Stimulated activated CD4-positive, alpha-beta T cell treated with anti-CD3 and anti-CD28 coated beads, Interleukin-1b, Interleukin-23, amount 100 ng/mL, for 1 hour (primary cell): ENCODE data around the gene RPS6KA2.
"Not testable (repeated sequence)": the region's sequence is repeated elsewhere in the genome, so short reads cannot be mapped to it uniquely, and the experiment has no call there.

Experiments
- DNase-seq, 2 donors: peaks; one replicate each; pipeline ENCODE4 v3.0.0-alpha.2; 2020; ENCODE audit warnings: low read depth in 2 of 2

RPS6KA2 gene

GRCh38 chr6:166591961-166592520, 35.0 kb downstream of the RPS6KA2 start:
- DNase-seq = no peak

GRCh38 chr6:166591026-166591425, 36.0 kb downstream of the RPS6KA2 start:
- DNase-seq = no peak

GRCh38 chr6:166589786-166590574, 37.1 kb downstream of the RPS6KA2 start:
- DNase-seq = no peak

DNA sequence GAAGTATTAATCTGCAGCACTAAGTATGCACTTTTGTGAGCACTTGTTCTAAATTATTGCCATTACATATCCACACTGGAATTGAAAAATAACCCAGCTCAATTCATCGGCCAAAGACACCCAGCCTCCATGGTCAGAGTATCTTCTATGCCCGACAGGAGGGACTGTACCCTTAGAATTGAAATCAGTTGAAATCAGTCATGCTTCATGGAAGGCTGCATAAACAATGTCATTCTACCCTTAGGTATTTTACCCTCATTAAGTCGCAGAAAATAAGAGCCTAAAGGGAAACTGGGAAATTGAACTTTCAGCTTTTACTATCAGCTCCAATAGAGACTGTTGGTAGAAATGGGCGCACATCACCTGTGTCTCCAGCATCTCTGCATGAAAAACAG, 37.7 kb downstream of the RPS6KA2 start:
- DNase-seq = no peak

- DNase-seq = no peak
Measured at GRCh38 chr6:166588691-166589336, 38.2 kb downstream of the RPS6KA2 start.

DNA sequence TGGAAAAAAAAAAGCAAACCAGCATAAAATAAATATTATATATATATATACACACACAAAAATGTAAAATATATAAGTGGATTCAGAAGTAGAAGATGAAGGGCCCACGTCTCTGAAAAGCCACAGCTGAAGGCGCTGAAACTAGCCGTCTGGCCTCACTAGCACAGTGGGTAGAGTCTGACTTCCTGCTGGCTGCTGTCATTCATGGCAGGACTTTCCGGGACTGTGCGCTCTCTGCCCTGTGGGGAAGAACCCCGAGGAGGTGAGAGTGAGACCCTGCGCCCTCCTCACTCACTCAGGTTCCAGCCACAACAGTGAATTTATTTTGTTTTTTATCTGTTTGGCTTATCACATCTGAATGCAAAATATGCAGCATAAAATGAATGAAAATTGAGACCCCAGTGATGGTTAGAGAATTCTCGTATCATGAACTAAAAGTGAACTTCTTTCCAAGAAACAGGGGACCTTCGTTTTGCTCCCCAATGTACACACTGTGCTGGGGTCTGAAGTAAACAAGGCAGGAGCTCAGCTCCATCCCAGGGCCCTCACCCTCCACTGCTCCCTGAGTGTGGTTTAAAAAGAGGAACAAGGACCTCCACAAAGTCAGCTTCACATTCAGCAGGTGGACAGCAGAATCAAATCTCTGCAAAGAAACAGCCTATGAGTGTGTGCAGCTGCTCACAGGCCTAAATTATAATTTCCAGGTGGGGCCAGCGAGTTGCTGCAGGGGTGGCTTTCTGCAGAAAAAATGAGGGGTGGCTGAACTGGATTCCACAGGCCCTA, 39.2 kb downstream of the RPS6KA2 start:
- no peak for DNase-seq

DNA sequence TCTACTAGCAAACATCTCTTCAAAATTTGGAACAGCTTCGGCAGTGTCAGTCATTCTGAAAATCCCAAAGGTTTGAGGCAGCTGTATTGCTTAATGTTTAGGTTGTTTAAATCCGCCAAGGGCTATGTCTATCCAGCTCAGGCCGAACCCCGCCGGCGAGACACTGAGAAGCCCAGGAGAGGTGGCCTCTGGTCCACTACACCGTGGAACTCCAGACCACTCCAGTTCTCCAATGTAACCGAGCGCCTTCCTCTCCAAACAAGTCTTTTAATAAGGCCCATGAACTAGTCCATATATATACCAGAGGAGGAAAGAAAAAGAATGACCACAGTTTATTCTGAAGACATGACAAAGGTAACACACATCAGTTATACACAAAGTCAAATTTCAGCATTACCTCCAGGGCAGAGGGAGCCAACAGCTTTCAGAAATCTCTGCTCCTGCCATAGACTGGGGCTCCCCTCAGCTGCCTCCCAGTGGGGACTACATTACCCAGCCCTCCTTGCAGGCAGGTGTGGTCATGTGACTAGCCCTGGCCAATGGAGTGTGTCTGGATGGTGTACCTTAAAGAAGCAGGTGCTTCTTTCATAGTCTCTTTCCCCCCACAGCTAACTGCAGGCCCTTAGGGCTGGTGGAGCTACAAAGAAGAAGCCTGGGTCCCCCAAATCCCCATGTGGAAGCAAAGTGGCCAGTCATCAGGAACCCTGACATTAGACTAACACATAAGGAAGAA, 40.5 kb downstream of the RPS6KA2 start, which contains the start of gene RAMACL:
Gene RAMACL (minus strand): TSS at position 255 of the 733 bp plus-strand sequence. CDS start 201 bp downstream, at position 54.
- DNase-seq = no peak

GRCh38 chr6:166584853-166585429, 42.1 kb downstream of the RPS6KA2 start:
- DNase-seq = no peak

DNA sequence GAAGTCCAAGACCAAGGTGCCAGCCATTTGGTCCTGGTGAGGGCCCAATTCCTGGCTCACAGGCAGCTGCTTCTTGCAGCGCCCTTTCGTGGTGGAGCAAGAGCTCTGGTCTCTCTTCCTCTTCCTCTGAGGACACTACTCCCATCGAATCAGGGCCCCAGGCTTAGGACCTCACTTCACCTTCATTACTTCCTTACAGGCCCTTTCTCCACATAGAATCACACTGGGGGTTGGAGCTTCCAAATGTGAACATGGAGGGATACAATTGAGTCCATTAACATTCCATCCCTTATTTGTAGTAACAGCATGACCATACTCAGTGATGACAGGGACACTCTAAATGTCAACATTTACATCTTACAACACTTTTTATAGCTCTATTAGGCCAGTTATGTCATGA, 42.9 kb downstream of the RPS6KA2 start:
- DNase-seq = no peak

- no peak for DNase-seq
Measured at GRCh38 chr6:166583230-166583965, 43.7 kb downstream of the RPS6KA2 start.

DNA sequence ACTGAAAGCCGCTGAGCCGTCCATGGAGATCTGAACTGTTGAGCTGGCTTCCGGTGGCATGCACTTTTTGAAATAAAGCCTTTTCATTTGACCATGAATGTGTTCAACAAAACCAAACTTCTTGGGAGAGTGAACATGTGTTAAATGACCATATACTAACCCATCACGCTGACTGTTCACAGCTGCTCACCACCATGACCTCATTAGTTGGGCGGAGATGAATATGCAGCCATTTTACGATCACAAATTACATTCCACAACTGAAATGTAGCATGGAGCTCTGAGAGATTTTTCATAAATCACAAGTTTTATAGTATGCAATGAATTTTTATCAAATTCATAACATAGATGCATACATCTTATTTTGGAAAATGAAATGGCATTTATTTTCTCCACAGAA, 44.8 kb downstream of the RPS6KA2 start:
- no peak for DNase-seq

GRCh38 chr6:166581801-166582200, 45.2 kb downstream of the RPS6KA2 start:
- not testable (repeated sequence) for DNase-seq

GRCh38 chr6:166581091-166581511, 46.0 kb downstream of the RPS6KA2 start:
- DNase-seq = no peak

- DNase-seq = no peak
Measured at GRCh38 chr6:166580076-166581050, 46.7 kb downstream of the RPS6KA2 start.

DNA sequence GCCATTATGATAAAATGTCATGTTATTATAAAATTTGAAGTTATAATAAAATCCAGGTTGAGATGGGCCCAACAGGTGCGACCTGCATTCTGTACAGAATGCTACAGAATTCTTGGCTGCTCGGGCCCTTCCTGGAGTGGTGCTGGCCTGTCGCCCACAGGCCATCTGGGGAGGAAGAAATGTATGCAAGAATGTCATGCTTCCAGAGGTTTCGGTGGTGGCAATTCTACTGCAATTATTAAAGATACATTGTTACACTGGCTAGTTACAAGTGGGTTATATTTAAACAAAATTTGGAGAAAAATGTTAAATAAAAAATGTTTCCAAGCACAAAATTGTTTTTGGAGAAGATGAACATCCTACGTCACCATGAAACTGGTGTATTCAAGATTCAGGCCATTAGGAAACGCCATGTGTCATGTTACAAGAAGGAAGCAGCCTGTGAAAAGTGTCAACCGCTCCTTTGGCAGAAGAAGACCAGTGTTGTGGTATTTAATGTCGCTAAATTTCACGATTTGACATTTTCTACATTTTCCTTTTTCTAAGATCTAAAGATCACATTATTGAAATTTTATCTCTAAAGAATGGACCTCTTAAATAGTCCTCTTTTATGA, 47.7 kb downstream of the RPS6KA2 start:
- DNase-seq = no peak

- DNase-seq = no peak
Measured at GRCh38 chr6:166578536-166579236, 48.4 kb downstream of the RPS6KA2 start.

GRCh38 chr6:166575205-166575604, 51.8 kb downstream of the RPS6KA2 start:
- no peak for DNase-seq
